H1 (cell line): ENCODE data around the gene HYLS1. TPM values are rescaled to one million over a fixed set of nuclear protein-coding genes. Genes with fewer than 3 reads are reported as not detected.

ENCODE experiments used
- CTCF ChIA-PET: fragments of 300-600 bp; sonication (Branson Sonifier 250); formaldehyde crosslinking; loops from one replicate; lab custom pipeline; 2021; ENCODE audit not compliant: partially characterized antibody; lab: Charles Lee
- POLR2A ChIA-PET: fragments of 300-600 bp; sonication (Branson Sonifier 250); formaldehyde crosslinking; loops from one replicate; lab custom pipeline; 2021; ENCODE audit warnings: inconsistent platforms; ENCODE audit not compliant: partially characterized antibody; lab: Charles Lee
- DNase-seq, 2 experiments: peaks; one replicate each; pipeline versions ENCODE4 v3.0.0 to v3.0.0-alpha.2; 2010 to 2022; ENCODE audit warnings: low spot score in 2 of 2, low read depth in 1 of 2, mixed read lengths in 1 of 2
- FAIRE-seq: peaks from 2 replicates; lab custom pipeline; 2011; peaks lifted over from hg19 to GRCh38; lab: Jason Lieb, UNC
- H2AFZ ChIP-seq: 2 replicates; pipeline ENCODE4 v1.8.1; 2012; ENCODE audit warnings: low read length, inconsistent platforms
- H2AK5ac ChIP-seq: 2 replicates; pipeline ENCODE4 v1.6.1; 2013; ENCODE audit warnings: low read depth, low read length
- H2BK120ac ChIP-seq: replicated peaks from 2 replicates; pipeline ENCODE3; 2013; ENCODE audit warnings: low read depth, low read length, inconsistent platforms
- H2BK12ac ChIP-seq: 2 replicates; pipeline ENCODE4 v1.6.1; 2013; ENCODE audit warnings: low read depth, low read length
- H2BK15ac ChIP-seq: 2 replicates; pipeline ENCODE4 v1.6.1; 2013; ENCODE audit warnings: low read length
- H2BK20ac ChIP-seq: 2 replicates; pipeline ENCODE4 v1.6.1; 2013; ENCODE audit warnings: low read length
- H2BK5ac ChIP-seq: 2 replicates; pipeline ENCODE4 v1.6.1; 2013; ENCODE audit warnings: low read depth, low read length
- H3K14ac ChIP-seq: 2 replicates; pipeline ENCODE4 v1.6.1; 2013; ENCODE audit warnings: inconsistent platforms; ENCODE audit not compliant: insufficient read length
- H3K18ac ChIP-seq: 2 replicates; pipeline ENCODE4 v1.6.1; 2013; ENCODE audit warnings: low read length; ENCODE audit errors: extremely low read depth
- H3K23ac ChIP-seq: 2 replicates; pipeline ENCODE4 v1.6.1; 2013; ENCODE audit warnings: inconsistent platforms; ENCODE audit not compliant: insufficient read length
- H3K23me2 ChIP-seq: 2 replicates; pipeline ENCODE4 v1.6.1; 2013; ENCODE audit warnings: low read depth, low read length
- H3K27ac ChIP-seq: 2 replicates; pipeline ENCODE4 v1.6.1; 2011; ENCODE audit warnings: low read depth, low read length, inconsistent platforms
- H3K27me3 ChIP-seq, 4 experiments: replicated peaks in 1 of 4; 1 replicate in 1 of 4; 2 replicates in 3 of 4; pipeline versions ENCODE4 v1.6.1 to v1.8.1; 2011 to 2013; ENCODE audit warnings: low read length in 3 of 4, mild to moderate bottlenecking in 3 of 4, inconsistent platforms in 2 of 4, mixed read lengths in 2 of 4, moderate library complexity in 1 of 4; ENCODE audit not compliant: control insufficient read depth in 3 of 4, insufficient read depth in 3 of 4; ENCODE audit errors: extremely low read depth in 1 of 4
- H3K36me3 ChIP-seq, 4 experiments: 2 replicates each; pipeline versions ENCODE4 v1.6.1 to v1.8.1; 2011 to 2013; ENCODE audit warnings: mild to moderate bottlenecking in 4 of 4, low read length in 3 of 4, moderate library complexity in 2 of 4, control low read depth in 1 of 4, inconsistent platforms in 1 of 4; ENCODE audit not compliant: insufficient read depth in 4 of 4, control insufficient read depth in 2 of 4
- H3K4ac ChIP-seq: replicated peaks from 2 replicates; pipeline ENCODE3; 2013; ENCODE audit warnings: low read length, low read depth, mixed read lengths, inconsistent platforms; ENCODE audit not compliant: insufficient read length
- H3K4me1 ChIP-seq, 4 experiments: replicated peaks in 1 of 4; 1 replicate in 1 of 4; 2 replicates in 3 of 4; pipeline versions ENCODE4 v1.6.1 to v1.8.1; 2011 to 2013; ENCODE audit warnings: low read length in 3 of 4, inconsistent platforms in 2 of 4, mixed read lengths in 1 of 4; ENCODE audit not compliant: insufficient read depth in 4 of 4, control insufficient read depth in 3 of 4
- H3K4me2 ChIP-seq, 2 experiments: 2 replicates each; pipeline versions ENCODE4 v1.6.1 to v1.8.1; 2011 to 2013; ENCODE audit warnings: low read depth in 2 of 2, low read length in 2 of 2, control low read depth in 1 of 2, inconsistent platforms in 1 of 2, mild to moderate bottlenecking in 1 of 2; ENCODE audit not compliant: insufficient read depth in 1 of 2
- H3K4me3 ChIP-seq, 4 experiments: fragments of 200-600, 300-600 bp in 1 of 4; sonication (generic), shearing (Covaris generic), sonication (Bioruptor Twin) in 1 of 4; 2 replicates each; pipeline versions ENCODE4 v1.5.1 to v1.8.1; 2011 to 2016; ENCODE audit warnings: low read length in 4 of 4, low read depth in 3 of 4, control low read depth in 2 of 4, inconsistent platforms in 2 of 4, mild to moderate bottlenecking in 2 of 4, mixed read lengths in 1 of 4, moderate library complexity in 1 of 4; ENCODE audit not compliant: insufficient read depth in 2 of 4; ENCODE audit errors: extremely low read depth in 1 of 4
- H3K56ac ChIP-seq: replicated peaks from 2 replicates; pipeline ENCODE3; 2013; ENCODE audit warnings: low read depth, mild to moderate bottlenecking, mixed read lengths, low read length, inconsistent platforms; ENCODE audit not compliant: insufficient read length
- H3K79me1 ChIP-seq: 2 replicates; pipeline ENCODE4 v1.6.1; 2013; ENCODE audit warnings: low read depth, low read length, control low read depth
- H3K79me2 ChIP-seq, 2 experiments: 2 replicates each; pipeline versions ENCODE4 v1.6.1 to v1.8.1; 2012 to 2013; ENCODE audit warnings: low read length in 2 of 2, mild to moderate bottlenecking in 2 of 2, inconsistent platforms in 1 of 2; ENCODE audit not compliant: insufficient read depth in 2 of 2, control insufficient read depth in 1 of 2
- H3K9ac ChIP-seq, 4 experiments: replicated peaks in 1 of 4; 1 replicate in 1 of 4; 2 replicates in 3 of 4; pipeline versions ENCODE4 v1.6.1 to v1.8.1; 2011 to 2013; ENCODE audit warnings: low read depth in 3 of 4, low read length in 3 of 4, control low read depth in 2 of 4, mild to moderate bottlenecking in 2 of 4, moderate library complexity in 2 of 4, inconsistent platforms in 1 of 4; ENCODE audit errors: extremely low read depth in 1 of 4
- H3K9me3 ChIP-seq, 2 experiments: 2 replicates each; pipeline versions ENCODE4 v1.6.1 to v1.8.1; 2012 to 2013; ENCODE audit warnings: mild to moderate bottlenecking in 2 of 2, moderate library complexity in 2 of 2, control low read depth in 1 of 2, inconsistent platforms in 1 of 2, low read depth in 1 of 2, low read length in 1 of 2, mixed read lengths in 1 of 2; ENCODE audit not compliant: insufficient read depth in 2 of 2
- H4K20me1 ChIP-seq, 2 experiments: replicated peaks in 1 of 2; 2 replicates each; pipeline versions ENCODE3 to v1.8.1; 2011 to 2013; ENCODE audit warnings: inconsistent platforms in 2 of 2, low read length in 2 of 2, mild to moderate bottlenecking in 1 of 2; ENCODE audit not compliant: insufficient read depth in 2 of 2, control insufficient read depth in 1 of 2
- H4K5ac ChIP-seq: 2 replicates; pipeline ENCODE4 v1.6.1; 2013; ENCODE audit warnings: low read length, low read depth, mixed read lengths, inconsistent platforms; ENCODE audit not compliant: insufficient read length
- H4K8ac ChIP-seq: 2 replicates; pipeline ENCODE4 v1.8.0; 2013; ENCODE audit warnings: mild to moderate bottlenecking, moderate library complexity, low read length, inconsistent platforms; ENCODE audit not compliant: insufficient read depth; ENCODE audit errors: extremely low read depth
- H4K91ac ChIP-seq: replicated peaks from 2 replicates; pipeline ENCODE3; 2013; ENCODE audit warnings: low read length, mixed read lengths, inconsistent platforms; ENCODE audit not compliant: insufficient read length
- BRCA1 ChIP-seq: IDR thresholded peaks from 2 replicates; pipeline ENCODE4 v1.6.1; 2012; ENCODE audit warnings: low read depth, low read length, improper control_type of control experiment
- CEBPB ChIP-seq: IDR thresholded peaks from 2 replicates; pipeline ENCODE4 v1.6.1; 2012; ENCODE audit warnings: low read depth, low read length
- CHD2 ChIP-seq: IDR thresholded peaks from 2 replicates; pipeline ENCODE4 v1.6.1; 2012; ENCODE audit warnings: low read length, improper control_type of control experiment
- EZH2 ChIP-seq: fragments of 200-600 bp; sonication (generic); IDR thresholded peaks from 2 replicates; pipeline ENCODE4 v1.7.1; 2012; ENCODE audit warnings: low read depth, mild to moderate bottlenecking, moderate library complexity, low read length, inconsistent platforms; ENCODE audit not compliant: severe bottlenecking
- JUND ChIP-seq: IDR thresholded peaks from 2 replicates; pipeline ENCODE4 v1.6.1; 2011; ENCODE audit warnings: mild to moderate bottlenecking, improper control_type of control experiment, low read length
- MAFK ChIP-seq: IDR thresholded peaks from 2 replicates; pipeline ENCODE4 v1.6.1; 2012; ENCODE audit warnings: low read depth, mild to moderate bottlenecking, improper control_type of control experiment, low read length
- NRF1 ChIP-seq: IDR thresholded peaks from 2 replicates; pipeline ENCODE4 v1.6.1; 2011; ENCODE audit warnings: mild to moderate bottlenecking, low read depth, low read length, improper control_type of control experiment
- POU5F1 ChIP-seq: IDR thresholded peaks from 2 replicates; pipeline ENCODE4 v1.6.1; 2011; ENCODE audit warnings: low read depth, mild to moderate bottlenecking, low read length, moderate library complexity
- SP1 ChIP-seq: IDR thresholded peaks from 2 replicates; pipeline ENCODE4 v1.6.1; 2011; ENCODE audit warnings: low read depth, low read length
- TBP ChIP-seq: IDR thresholded peaks from 2 replicates; pipeline ENCODE4 v1.6.1; 2011; ENCODE audit warnings: low read depth, low read length, improper control_type of control experiment
- polyA plus RNA-seq, 7 experiments: library from polyadenylated mRNA; depleted of rRNA in 3 of 7; stranded (reverse) in 5 of 7; unstranded in 2 of 7; fragments of >200 nt in 5 of 7; fragments of 200-250 nt in 2 of 7; gene quantifications; 1 replicate in 5 of 7; 2 replicates in 1 of 7; 4 replicates in 1 of 7; pipeline versions ENCODE4 v1.2.1 to v1.2.3, GENCODE V29; 2011 to 2013; ENCODE audit warnings: missing spikeins in 2 of 7, mixed read lengths in 2 of 7
- total RNA-seq: library from RNA; stranded (reverse); fragmentation: NEBNext Ultra II Directional; extraction: Animal tissue kit (Norgen Biotek cat#: 25700); gene quantifications from 2 replicates; pipeline ENCODE4 v1.2.1, GENCODE V29; 2021

Gene HYLS1
- total and polyA plus RNA-seq, 2 of the 8 experiments (the other 6 are each of a cell fraction or from before 2014, with no cell fraction given), result 5.1 to 11.6 TPM

GRCh38 chr11:125892071-125892470 lies 4.6 kb downstream of the HYLS1 start:
- Histone ChIP-seq H3K9me3 (peaks cover 0 to under 1% of the 10 kb centered on the region in 2 experiments; a peak in 2 of 4 replicates), H4K20me1 (peaks cover 0 to 4% of the 10 kb centered on the region in 2 experiments), H4K5ac (no peak overlapping the region), H3K9ac (no peak overlapping the region), H3K79me2 (peaks cover 0 to 39% of the 10 kb centered on the region in 2 experiments; a peak in 2 of 4 replicates), H3K23me2 (peaks cover 3% of the 10 kb centered on the region; the same call in 1 of the 2 replicates), H3K23ac (no peak overlapping the region), H2AFZ (no peak overlapping the region), H2BK15ac (no peak overlapping the region), H3K56ac (no peak overlapping the region), H3K27ac (no peak overlapping the region), H2BK12ac (no peak overlapping the region), H3K36me3 (peaks cover 7 to 32% (median 16%) of the 10 kb centered on the region in 4 experiments; a peak in 7 of 8 replicates), H4K8ac (no peak overlapping the region), H2BK120ac (no peak overlapping the region), H4K91ac (no peak overlapping the region), H3K79me1 (peaks cover 2% of the 10 kb centered on the region; the same call in 1 of the 2 replicates), H3K4me3 (no peak overlapping the region), H3K4me2 (no peak overlapping the region), H2BK5ac (no peak overlapping the region), H3K27me3 (no peaks in the 10 kb centered on the region; a peak in 1 of 7 replicates), H3K4ac (no peak overlapping the region), H2BK20ac (no peak overlapping the region), H2AK5ac (no peak overlapping the region), H3K4me1 (no peaks in the 10 kb centered on the region), H3K18ac (no peak overlapping the region), H3K14ac (no peak overlapping the region)
- DNase-seq (no peak), FAIRE-seq (no peak)
- no peak for TF ChIP-seq EZH2
- no peak for TF ChIP-seq MAFK
- TF ChIP-seq CHD2, result no peak
- no peak for TF ChIP-seq TBP
- TF ChIP-seq JUND, result no peak
- TF ChIP-seq BRCA1, result no peak
- no peak for TF ChIP-seq NRF1
- TF ChIP-seq POU5F1, result no peak
- no peak for TF ChIP-seq CEBPB
- no peak for TF ChIP-seq SP1
- CTCF ChIA-PET, result no interaction called here
- POLR2A ChIA-PET, result interaction anchor here (1.6 to 2.1 kb wide), 2 partner anchors 11 to 265 kb away, joined by 3 to 8 read pairs; partner anchors contain the start of gene PUS3
